WTC11 (cell line): Measurements from ENCODE around the gene SLC25A19.

Experiments
- CREB1 ChIP-seq: sonication (generic); formaldehyde crosslinking; IDR thresholded peaks from 2 replicates; pipeline ENCODE4 v1.8.0; 2023; ENCODE audit warnings: mild to moderate bottlenecking, missing genetic modification reagents
- ESRRA ChIP-seq: sonication (generic); formaldehyde crosslinking; IDR thresholded peaks from 2 replicates; pipeline ENCODE4 v1.8.1; 2022; ENCODE audit warnings: mild to moderate bottlenecking, missing genetic modification reagents, borderline replicate concordance
- NR2C2 ChIP-seq: sonication (generic); formaldehyde crosslinking; IDR thresholded peaks from 2 replicates; pipeline ENCODE4 v1.8.0; 2022; ENCODE audit warnings: mild to moderate bottlenecking, missing genetic modification reagents
- ZNF263 ChIP-seq: sonication (generic); formaldehyde crosslinking; IDR thresholded peaks from 2 replicates; pipeline ENCODE4 v1.8.1; 2022; ENCODE audit warnings: low read depth, mild to moderate bottlenecking, moderate library complexity, missing genetic modification reagents
- TF ChIP-seq, protein P1 (sequence below): fragments of 250-450 bp; sonication (Bioruptor Pico); IDR thresholded peaks from 2 replicates; pipeline ENCODE4 v2.1.2; 2022; ENCODE audit warnings: mild to moderate bottlenecking, moderate library complexity
- TF ChIP-seq, protein P2 (sequence below): sonication (generic); formaldehyde crosslinking; IDR thresholded peaks from 2 replicates; pipeline ENCODE4 v1.8.0; 2022; ENCODE audit warnings: missing genetic modification reagents

DNA sequence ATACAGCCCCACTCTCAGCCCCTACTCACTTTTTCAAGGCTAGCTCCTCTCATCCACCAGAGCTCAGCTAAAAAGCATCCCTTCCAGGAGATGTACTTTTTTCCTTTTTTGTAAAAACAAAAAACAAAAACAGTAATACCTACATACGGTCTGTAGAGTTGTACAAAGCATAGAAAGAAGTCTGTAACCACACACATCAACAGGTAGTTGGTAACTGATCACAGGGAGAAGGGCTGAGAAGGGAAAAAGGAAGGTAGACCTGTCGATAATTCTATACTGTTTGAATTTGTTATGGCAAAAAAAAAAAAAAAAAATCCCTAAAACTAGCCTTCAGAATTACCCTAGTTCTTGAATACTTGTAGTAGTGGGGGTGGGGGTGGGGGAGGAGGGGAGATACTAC, 874 bp downstream of the SLC25A19 start:
- TF ChIP-seq, protein P1, sequence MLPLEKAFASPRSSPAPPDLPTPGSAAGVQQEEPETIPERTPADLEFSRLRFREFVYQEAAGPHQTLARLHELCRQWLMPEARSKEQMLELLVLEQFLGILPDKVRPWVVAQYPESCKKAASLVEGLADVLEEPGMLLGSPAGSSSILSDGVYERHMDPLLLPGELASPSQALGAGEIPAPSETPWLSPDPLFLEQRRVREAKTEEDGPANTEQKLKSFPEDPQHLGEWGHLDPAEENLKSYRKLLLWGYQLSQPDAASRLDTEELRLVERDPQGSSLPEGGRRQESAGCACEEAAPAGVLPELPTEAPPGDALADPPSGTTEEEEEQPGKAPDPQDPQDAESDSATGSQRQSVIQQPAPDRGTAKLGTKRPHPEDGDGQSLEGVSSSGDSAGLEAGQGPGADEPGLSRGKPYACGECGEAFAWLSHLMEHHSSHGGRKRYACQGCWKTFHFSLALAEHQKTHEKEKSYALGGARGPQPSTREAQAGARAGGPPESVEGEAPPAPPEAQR (CRISPR knock-in tag) = no peak
- TF ChIP-seq, protein P2, sequence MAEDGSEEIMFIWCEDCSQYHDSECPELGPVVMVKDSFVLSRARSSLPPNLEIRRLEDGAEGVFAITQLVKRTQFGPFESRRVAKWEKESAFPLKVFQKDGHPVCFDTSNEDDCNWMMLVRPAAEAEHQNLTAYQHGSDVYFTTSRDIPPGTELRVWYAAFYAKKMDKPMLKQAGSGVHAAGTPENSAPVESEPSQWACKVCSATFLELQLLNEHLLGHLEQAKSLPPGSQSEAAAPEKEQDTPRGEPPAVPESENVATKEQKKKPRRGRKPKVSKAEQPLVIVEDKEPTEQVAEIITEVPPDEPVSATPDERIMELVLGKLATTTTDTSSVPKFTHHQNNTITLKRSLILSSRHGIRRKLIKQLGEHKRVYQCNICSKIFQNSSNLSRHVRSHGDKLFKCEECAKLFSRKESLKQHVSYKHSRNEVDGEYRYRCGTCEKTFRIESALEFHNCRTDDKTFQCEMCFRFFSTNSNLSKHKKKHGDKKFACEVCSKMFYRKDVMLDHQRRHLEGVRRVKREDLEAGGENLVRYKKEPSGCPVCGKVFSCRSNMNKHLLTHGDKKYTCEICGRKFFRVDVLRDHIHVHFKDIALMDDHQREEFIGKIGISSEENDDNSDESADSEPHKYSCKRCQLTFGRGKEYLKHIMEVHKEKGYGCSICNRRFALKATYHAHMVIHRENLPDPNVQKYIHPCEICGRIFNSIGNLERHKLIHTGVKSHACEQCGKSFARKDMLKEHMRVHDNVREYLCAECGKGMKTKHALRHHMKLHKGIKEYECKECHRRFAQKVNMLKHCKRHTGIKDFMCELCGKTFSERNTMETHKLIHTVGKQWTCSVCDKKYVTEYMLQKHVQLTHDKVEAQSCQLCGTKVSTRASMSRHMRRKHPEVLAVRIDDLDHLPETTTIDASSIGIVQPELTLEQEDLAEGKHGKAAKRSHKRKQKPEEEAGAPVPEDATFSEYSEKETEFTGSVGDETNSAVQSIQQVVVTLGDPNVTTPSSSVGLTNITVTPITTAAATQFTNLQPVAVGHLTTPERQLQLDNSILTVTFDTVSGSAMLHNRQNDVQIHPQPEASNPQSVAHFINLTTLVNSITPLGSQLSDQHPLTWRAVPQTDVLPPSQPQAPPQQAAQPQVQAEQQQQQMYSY (CRISPR knock-in tag) = no peak
- TF ChIP-seq ZNF263 (CRISPR knock-in tag) (no peak), NR2C2 (no peak), ESRRA (CRISPR knock-in tag) (no peak), CREB1 (no peak)
